ENCODE data around the gene ATXN2L.
A peak's percentile ranks its signal among the peaks of the same experiment; 100 is the strongest.
"Not testable (repeated sequence)": the region's sequence is repeated elsewhere in the genome, so short reads cannot be mapped to it uniquely, and the experiment has no call there.

The ATXN2L gene

GRCh38 chr16:28822520-28823290, at the start of gene ATXN2L:
ATXN2L (plus strand) TSS chr16:28822999; CDS start chr16:28823260, 261 bp downstream.
- DNase-seq: peak; percentile 90

DNA sequence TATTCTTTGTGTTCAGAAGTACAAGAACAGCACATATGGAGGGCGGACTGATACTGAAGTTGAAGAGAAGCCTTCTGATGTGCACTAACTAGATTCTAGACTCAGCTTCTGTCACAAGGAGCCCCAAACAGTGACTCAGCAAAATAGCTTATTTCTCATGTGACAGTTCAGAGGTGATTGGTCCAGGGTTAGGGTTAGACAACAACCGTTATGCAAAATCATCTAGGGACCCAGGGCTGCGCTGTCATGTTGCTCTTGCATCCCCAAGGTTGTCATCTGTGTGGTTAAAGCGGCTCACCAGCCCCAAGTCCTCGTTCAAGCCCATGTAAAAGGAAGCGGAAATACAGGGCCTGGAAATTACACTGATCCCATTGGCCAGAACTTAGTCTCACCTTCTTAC, 41.1 kb upstream of the ATXN2L start:
- not testable (repeated sequence) for DNase-seq

DNA sequence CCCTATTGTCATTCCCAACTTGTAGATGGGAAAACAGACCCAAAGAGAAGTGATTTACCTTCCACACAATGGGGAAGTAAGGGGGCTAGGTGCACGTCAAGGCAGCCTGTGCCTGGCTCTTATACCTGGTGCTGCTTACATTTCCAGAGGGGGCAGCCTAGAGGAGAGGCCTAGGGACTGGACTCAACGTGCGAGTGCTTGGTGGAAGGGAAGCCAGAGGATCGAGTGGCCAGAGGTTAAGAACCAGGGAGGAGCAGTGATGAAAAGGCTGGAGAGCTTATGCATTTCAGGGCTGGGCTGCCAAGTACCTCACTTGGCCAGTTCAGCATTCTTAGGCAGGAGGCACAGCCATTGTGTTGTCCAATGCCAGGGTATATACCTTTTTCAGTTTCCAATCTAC, 40.4 kb upstream of the ATXN2L start:
- DNase-seq: not testable (repeated sequence)

DNA sequence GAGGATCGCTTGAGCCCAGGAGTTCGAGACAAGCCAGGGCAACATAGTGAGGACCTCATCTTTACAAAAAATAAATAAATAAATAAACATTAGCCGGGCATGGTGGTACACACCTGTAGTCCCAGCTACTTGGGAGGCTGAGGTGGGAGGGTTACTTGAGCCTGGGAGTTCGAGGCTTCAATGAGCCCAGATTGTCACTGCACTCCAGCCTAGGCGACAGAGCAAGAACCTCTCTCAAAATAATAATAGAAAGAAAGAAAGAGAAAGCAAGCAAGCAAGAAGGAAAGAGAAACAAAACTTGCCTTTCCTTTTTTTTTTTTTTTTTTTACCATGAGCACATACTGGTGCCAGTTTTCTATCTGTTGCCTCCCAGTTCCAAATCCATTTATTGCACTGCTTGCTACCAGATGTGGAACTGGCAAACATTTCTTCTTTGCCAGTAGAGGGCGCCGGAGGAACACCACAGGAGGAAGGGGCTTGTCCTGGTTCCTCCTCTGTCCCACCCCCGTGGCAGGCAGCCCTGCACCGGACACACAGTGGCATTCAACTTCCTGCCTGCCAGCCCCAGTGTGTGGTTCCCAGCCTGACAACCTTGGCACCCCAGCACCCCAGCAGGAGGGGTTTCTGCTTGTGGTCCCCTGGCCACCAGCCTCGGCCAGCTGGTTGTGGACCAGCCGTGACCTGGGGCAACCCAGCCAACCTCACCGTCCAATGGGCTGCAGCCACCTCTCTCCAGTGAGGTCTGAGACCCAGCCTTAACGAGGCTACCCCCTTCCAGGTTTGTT, 20.4 kb upstream of the ATXN2L start:
- DNase-seq: not testable (repeated sequence)

GRCh38 chr16:28807445-28808120, 15.2 kb upstream of the ATXN2L start:
- DNase-seq: not testable (repeated sequence)

GRCh38 chr16:28820016-28820415, 2.8 kb upstream of the ATXN2L start:
- DNase-seq: no peak

DNA sequence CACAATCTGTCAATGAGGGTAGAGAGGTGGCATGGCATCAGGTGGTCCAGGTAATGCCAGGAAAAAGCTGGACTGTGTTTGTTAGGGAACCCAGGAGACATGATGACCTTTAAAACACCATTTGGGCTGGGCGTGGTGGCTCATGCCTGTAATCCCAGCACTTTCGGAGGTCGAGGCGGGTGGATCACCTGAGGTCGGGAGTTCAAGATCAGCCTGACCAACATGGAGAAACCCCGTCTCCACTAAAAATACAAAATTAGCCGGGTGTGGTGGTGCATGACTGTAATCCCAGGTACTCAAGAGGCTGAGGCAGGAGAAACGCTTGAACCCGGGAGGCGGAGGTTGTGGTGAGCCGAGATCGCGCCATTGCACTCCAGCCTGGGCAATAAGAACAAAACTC, 2.3 kb upstream of the ATXN2L start:
- DNase-seq: not testable (repeated sequence)

DNA sequence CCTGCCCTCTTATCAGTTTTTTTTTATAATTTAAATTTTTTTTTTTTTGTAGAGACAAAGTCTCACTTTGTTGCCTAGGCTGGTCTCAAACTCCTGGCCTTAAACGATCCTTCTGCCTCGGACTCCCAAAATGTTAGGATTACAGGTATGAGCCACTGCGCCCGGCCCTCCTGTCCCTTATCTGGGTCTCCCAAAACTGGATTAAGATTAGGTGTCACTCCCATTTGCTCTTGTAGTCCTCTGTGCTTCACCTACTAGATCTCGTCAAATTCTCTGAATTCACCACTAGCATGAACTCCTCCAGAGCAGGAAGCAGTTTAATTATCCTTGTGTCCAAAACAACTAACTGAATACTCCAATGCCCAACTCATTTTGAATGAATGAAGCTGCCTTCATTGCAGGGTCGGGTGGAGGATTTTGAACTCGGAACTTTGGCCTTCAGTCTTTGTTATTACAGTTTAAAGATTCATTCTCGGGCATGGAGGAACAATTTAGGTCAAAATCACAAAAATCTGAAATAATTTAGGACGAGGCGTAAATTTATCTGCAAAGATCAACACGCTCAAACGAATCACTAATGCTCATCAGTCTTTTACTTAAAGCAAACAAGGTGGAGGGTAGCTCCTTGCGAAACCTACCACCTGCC, 802 bp upstream of the ATXN2L start:
- DNase-seq: no peak

- no peak for DNase-seq
Observed at GRCh38 chr16:28823291-28823872, 583 bp downstream of the ATXN2L start.

- DNase-seq: peak; percentile 95
Observed at GRCh38 chr16:28823873-28824716, 1.3 kb downstream of the ATXN2L start.

GRCh38 chr16:28824717-28824973, 1.8 kb downstream of the ATXN2L start:
- DNase-seq: no peak

DNA sequence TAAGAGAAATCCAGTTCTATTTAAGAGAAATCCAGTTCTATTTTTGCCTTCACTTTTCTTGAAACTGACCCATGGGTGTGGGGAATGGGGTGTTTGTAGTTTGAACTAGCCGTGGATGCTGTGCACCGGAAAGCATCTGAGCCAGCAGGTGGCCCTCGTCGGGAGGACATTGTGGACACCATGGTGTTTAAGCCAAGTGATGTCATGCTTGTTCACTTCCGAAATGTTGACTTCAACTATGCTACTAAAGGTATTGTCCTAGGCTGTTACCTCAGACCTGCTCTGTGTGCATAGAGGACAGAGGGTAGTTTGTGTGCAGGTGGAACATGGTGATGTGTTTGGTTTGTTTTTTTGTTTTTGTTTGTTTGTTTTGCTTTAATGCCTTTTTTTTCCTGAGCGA, 3.3 kb downstream of the ATXN2L start:
- no peak for DNase-seq

- no peak for DNase-seq
Observed at GRCh38 chr16:28829747-28830146, 6.9 kb downstream of the ATXN2L start.

DNA sequence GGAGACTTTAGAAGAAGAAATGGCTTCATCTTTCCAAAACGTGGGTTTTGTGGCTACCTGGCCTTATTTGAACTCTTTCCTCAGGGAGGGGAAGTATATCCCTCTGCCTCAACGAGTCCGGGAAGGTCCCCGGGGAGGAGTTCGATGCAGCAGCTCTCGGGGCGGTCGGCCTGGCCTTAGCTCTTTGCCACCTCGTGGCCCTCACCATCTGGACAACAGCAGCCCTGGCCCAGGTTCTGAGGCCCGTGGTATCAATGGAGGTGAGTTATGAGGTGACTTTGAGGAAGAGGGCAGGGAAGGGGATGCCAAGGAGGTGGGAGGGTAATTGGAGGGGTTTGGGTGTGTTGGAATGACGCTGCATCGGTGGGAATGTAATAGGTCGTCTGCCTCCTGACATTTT, 7.7 kb downstream of the ATXN2L start:
- no peak for DNase-seq

GRCh38 chr16:28834349-28834748, 11.6 kb downstream of the ATXN2L start:
- DNase-seq: no peak

GRCh38 chr16:28834873-28835863, 12.4 kb downstream of the ATXN2L start:
- no peak for DNase-seq

GRCh38 chr16:28835864-28836760, 13.3 kb downstream of the ATXN2L start:
- no peak for DNase-seq

DNA sequence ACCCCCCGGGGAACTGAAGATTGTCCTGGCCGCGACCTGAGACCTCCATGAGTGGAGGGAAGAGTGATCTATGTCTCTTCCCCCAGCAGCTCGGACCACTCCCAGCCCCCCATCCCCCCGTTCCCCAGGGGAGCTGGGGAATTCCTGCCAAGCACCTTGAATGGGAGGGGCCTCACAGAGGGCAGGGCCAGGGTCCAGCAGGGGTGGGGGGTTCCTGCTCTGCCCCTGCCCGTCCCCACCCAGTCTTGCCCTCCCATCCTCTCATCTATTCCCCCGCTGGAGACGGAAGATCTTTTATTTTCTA, 13.9 kb downstream of the ATXN2L start:
- no peak for DNase-seq

DNA sequence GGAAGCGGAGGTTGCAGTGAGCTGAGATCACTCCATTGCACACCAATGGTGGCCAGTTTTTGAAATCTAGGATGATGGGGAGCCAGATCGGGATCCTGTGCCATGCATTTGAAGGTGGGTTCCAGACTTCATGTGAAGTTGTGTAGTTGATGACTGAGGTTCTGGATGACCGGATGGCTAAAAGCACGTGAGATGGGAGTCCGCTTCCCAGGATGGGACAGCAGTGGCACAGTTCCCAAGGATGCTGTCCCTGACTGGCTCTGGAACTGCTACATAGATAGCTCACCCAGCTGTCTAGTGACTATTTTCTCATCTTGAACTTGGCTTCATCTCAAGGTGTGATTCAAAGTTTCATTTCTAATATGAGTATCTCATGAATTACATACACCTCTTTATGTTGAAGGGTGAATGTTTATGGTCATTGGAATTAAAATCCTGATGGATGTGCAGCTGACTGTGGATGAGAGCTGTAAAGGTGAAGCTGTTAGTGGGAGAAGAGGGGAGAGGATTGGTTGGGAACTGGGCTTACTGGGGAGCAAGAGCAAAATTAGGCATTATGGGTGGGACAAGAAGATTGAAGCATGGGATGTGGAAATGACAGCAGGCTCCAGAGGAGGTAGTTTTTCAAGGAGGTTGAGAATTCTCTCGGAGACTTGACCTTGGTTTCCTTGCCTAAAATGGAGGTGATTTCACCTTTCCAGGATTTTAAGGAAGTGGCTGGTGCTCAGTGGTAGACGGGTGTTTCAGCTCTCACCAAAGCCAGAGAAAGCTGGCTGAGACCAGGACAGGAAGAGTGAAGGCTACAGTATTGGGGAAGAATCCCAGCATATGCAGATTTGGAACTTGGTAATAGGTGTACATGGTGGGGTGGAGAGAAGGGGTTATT, 15.1 kb downstream of the ATXN2L start:
- no peak for DNase-seq
